Glomerular endothelial cell (primary cell): ENCODE results near the gene CYP4F11. TPM values are rescaled to one million over a fixed set of nuclear protein-coding genes. Genes with fewer than 3 reads are reported as not detected.
"Not testable (repeated sequence)": the region's sequence is repeated elsewhere in the genome, so short reads cannot be mapped to it uniquely, and the experiment has no call there.

Experiments used
- DNase-seq: peaks from one replicate; pipeline ENCODE4 v3.0.0-alpha.2; 2011; ENCODE audit warnings: low read depth, low spot score; ENCODE audit errors: extremely low read depth
- total RNA-seq: library from RNA; depleted of rRNA; stranded (reverse); fragments of >200 nt; gene quantifications from 2 replicates; pipeline ENCODE4 v1.2.3, GENCODE V29; 2015

The CYP4F11 gene
- total RNA-seq, 1 donor from 2014 or later, result not detected

DNA sequence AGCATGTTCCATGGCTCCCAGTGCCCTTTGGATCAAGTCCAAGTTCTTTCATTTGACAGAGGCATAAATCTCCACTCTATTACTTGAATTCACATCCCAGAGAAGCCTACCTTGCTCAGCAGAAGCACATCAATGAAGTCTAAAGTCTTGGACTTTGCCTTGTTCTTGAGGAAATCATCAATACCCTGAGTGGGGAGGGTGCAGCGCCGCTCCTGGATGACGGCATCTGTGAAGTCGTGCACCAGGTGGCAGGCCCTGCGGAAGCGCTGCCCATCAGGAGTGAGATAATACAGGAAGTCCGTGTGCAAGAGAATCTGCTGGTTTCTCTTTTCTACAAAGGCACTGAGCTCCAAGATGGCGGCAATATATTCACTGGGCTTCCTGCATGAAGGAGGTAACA lies 10.6 kb downstream of the CYP4F11 start:
- no peak for DNase-seq

GRCh38 chr19:15922021-15922420 lies 12.3 kb downstream of the CYP4F11 start:
- no peak for DNase-seq

- no peak for DNase-seq
Measured at GRCh38 chr19:15919243-15919642, 15.1 kb downstream of the CYP4F11 start.

DNA sequence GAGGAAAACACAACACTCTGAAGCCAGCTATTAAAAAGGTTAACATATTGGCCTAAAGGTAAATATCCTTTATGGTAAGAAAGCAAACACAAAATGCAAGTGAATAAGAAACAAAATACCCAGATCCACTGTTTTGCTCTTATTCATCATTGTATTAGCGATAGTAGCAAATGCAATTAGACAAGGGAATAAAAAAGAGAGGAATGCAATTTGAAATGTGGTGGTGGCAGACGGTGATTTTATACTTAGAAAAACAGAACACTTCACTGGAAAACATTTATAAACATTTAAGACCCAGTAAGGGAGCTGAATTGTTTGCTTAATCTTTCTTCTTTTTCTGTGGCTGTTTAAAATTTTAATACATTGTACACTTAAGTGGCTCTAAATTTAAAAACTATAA lies 19.2 kb downstream of the CYP4F11 start:
- no peak for DNase-seq

GRCh38 chr19:15913830-15914229 lies 20.5 kb downstream of the CYP4F11 start:
- no peak for DNase-seq

- no peak for DNase-seq
Measured at GRCh38 chr19:15913384-15913783, 20.9 kb downstream of the CYP4F11 start.

DNA sequence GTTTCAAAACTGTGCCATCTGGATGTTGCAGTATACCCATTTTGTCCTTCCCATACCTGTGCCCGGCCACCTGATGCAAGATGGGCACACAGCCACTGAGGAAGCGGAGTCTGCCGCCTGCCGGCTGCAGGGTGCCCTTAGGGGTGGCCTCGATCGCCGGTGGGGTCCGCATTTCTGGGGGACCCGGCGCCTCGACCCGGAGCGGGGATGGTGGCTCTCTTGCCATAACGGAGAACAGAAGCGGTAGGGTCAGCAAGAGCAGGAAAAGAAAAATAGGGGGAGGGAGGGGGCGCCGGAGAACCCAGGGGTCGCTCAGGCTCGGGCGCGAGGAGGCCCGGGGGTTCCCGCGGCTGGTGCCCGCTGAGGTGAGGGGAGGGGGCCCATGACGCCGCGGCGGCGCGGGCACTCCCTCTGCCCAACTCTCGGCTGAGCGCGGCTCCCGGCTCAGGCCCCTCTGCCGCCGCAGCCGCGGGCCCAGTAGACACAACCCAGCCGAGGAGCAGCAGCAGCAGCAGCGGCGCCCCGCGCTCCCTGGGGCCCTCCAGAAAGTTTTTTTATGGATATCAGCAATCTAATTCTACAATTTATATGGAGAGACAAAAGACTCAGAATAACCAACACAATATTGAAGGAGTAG lies 22.6 kb downstream of the CYP4F11 start:
- DNase-seq, result no peak

GRCh38 chr19:15905026-15905425 lies 29.3 kb downstream of the CYP4F11 start:
- DNase-seq, result no peak

GRCh38 chr19:15902898-15903297 lies 31.4 kb downstream of the CYP4F11 start:
- not testable (repeated sequence) for DNase-seq

DNA sequence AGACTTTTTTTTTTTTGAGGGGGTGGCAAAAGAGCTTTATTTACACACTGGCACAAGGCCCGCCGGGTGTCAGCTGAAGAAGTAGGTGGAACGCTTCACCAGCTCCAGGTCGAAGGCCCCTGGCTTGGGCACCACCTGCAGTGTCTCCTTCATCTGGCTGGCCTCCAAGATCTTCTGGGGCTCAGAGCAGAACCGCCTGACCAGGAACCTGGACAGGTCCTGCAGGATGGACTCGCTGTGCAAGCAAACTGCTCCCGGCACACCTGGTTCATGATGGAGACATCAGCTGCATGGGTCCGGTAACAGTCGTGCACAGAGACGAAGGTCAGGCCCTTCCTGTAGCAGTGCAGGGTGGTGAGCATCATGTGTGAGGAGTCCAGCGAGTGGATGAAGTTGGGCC lies 32.1 kb downstream of the CYP4F11 start:
- no peak for DNase-seq

GRCh38 chr19:15900504-15900903 lies 33.8 kb downstream of the CYP4F11 start:
- DNase-seq, result no peak

GRCh38 chr19:15900032-15900431 lies 34.3 kb downstream of the CYP4F11 start:
- not testable (repeated sequence) for DNase-seq

GRCh38 chr19:15899561-15899960 lies 34.8 kb downstream of the CYP4F11 start:
- DNase-seq, result not testable (repeated sequence)

DNA sequence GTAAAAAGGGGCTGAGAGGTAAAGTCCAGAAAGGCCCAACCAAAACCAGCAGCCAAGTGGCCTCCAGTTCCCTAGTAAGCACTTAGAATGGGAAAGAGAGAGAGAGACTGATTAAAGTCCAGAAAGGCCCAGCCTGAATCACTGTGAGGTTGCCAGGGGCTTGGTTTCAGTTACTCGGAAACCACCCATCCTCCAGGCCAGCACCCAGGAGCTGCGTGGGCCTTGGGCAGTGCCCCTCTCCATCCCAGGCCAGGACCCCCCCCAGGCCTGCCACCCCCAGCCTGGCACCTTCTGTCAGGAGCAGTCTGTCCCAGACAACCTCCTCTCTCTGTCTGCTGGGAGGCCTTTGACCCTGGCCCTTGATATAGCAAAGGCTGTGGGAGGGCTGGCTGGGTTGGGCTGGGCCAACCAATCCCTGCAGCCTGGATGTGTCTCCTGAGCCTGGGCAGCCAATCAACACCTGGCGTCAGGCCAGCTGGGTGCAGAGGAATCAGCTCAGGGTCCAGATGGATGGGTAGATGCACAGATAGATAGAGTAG lies 36.5 kb downstream of the CYP4F11 start, which contains the start of gene CYP4F2:
CYP4F2 (minus strand) TSS at position 337 of the 539 bp plus-strand sequence. CDS start 463 bp downstream, outside the sequence.
- DNase-seq, result no peak

DNA sequence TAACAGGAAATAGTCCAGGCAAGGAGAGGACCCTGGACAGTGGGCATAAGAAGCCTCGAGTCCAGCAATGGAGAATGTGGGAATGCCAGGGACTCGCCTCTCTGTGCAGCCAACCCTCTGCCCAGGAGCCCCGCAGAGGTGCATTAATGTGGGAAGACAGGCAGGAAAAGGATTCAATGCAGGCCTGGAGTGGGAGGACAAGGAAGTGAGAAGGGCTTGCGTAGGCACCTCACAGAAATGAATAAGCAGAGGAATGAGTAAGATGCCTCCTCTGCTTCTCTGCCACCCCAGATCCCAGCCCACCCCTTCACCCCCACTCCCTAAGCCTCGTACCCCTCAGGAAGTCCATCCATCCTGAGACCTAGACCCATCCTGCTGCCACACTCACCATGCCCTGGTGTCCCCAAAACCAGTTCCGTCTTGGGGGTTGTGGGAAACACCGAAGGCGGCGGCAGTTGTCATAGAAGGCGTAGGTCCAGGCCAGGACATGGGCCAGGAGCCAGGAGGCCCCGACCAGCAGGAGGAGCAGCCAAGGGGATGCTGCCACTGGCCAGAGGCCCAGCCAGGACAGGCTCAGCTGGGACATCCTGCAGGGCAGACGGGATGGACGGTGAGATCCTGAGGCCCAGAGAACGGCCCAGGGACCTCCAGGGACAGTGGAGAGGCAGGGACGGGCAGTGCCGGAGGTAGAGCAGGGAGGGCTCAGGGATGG lies 37.1 kb downstream of the CYP4F11 start:
- DNase-seq, result no peak

- no peak for DNase-seq
Measured at GRCh38 chr19:15895876-15896430, 38.4 kb downstream of the CYP4F11 start.

- no peak for DNase-seq
Measured at GRCh38 chr19:15894359-15894758, 40.0 kb downstream of the CYP4F11 start.

GRCh38 chr19:15893477-15893876 lies 40.9 kb downstream of the CYP4F11 start:
- no peak for DNase-seq

DNA sequence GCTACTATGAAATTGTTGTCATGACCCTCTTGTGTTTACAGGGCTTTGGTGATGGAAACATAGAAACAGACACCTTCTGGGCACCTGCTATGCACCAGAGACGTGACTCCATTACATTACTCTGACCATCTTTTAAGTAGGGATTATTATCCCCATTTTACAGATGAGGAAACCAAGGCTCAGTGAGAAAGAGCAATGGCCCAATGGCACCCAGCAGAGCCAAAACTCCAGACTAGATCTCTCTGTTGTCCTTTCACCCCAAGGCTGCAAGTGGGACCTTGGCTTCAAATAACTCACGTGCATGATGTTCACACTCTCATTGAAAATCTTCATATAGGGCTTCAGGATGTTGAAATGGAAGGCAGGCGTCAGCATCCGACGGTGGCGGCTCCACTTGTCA lies 42.3 kb downstream of the CYP4F11 start:
- no peak for DNase-seq

DNA sequence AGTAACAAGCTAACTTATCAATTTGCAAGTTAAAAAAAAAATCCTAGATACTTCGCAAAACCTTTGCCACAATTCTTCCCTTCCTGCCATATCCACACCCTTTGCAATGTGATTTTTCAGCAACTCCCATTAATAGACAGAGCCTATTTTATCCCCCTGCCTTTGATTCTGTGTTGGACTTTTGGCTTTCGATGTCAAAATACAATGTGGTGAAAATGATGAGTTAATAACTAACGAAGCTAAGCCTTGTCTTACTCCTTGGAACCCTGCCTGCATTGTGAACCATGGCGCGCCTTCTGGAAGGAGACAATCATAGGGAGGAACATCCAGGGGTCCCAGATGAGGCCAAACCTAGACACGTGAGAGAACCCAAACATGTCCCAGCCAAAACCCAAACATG lies 42.9 kb downstream of the CYP4F11 start:
- DNase-seq, result no peak

DNA sequence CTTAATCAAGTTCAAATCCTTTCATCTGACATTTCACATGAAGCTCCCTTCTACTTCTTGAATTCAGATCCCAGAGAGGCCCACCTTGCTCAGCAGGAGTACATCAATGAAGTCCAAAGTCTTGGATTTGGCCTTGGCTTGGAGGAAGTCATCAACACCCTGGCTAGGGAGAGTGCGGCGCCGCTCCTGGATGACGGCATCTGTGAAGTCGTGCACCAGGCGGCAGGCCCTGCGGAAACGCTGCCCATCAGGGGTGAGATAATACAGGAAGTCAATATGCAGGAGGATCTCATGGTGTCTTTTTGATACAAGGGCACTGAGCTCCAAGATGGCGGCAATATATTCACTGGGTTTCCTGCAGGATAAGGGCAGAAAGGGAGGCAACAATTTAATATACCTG lies 45.0 kb downstream of the CYP4F11 start:
- DNase-seq, result not testable (repeated sequence)

DNA sequence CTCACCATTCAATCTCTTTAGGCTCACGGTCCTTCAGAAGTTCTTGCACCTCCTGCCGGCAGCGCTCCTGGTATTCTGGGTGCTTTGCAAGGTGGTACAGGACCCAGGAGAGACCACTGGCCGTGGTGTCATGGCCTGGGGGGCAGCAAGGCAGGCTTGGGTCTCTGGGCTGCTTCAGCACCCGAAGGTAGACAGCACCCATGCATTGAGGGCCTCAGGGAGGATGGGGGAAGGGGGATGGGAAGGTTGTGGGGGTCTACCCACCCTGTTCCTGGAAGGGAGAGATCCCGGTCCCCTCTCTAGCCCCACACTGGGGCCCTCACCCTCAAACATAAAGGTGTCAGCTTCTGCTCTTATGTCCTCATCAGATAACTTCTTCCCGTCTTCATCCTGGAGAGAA lies 48.4 kb downstream of the CYP4F11 start:
- no peak for DNase-seq
